Fibroblast of the aortic adventitia (primary cell): Measurements from ENCODE around the gene TAAR2. TPM values are rescaled to one million over a fixed set of nuclear protein-coding genes. Genes with fewer than 3 reads are reported as not detected.
A peak's percentile ranks its signal among the peaks of the same experiment; 100 is the strongest.

Experiments
- DNase-seq: peaks from one replicate; pipeline ENCODE4 v3.0.0-alpha.2; 2010; ENCODE audit warnings: low read depth
- H3K4me3 ChIP-seq: 2 replicates; pipeline ENCODE4 v1.5.1; 2011; ENCODE audit warnings: low read depth, mild to moderate bottlenecking, control low read depth, low read length, moderate library complexity
- CTCF ChIP-seq: IDR thresholded peaks from 2 replicates; pipeline ENCODE4 v1.5.1; 2011; ENCODE audit warnings: mild to moderate bottlenecking, low read length, control low read depth, inconsistent platforms; ENCODE audit not compliant: insufficient read depth
- total RNA-seq: library from RNA; depleted of rRNA; stranded (reverse); fragments of >200 nt; gene quantifications from 2 replicates; pipeline ENCODE4 v1.2.3, GENCODE V29; 2012; ENCODE audit warnings: low replicate concordance

Gene TAAR2
- total RNA-seq, 1 donor: not detected

- TF ChIP-seq CTCF: no peak
- H3K4me3 ChIP-seq: no peak overlapping the region
- no peak for DNase-seq
Observed at GRCh38 chr6:132663661-132664060, 39.6 kb upstream of the TAAR2 start.

- H3K4me3 ChIP-seq: no peak overlapping the region
- DNase-seq: no peak
- TF ChIP-seq CTCF: no peak
Observed at GRCh38 chr6:132661906-132662305, 37.8 kb upstream of the TAAR2 start.

GRCh38 chr6:132659082-132659481 lies 35.0 kb upstream of the TAAR2 start, which contains the start of gene TAAR1:
TAAR1 (minus strand) TSS chr6:132659182; CDS start chr6:132646003, 13,179 bp downstream.
- no peak for TF ChIP-seq CTCF
- DNase-seq: no peak
- no peak within 1 kb of the TSS for H3K4me3 ChIP-seq

GRCh38 chr6:132651062-132651461 lies 27.0 kb upstream of the TAAR2 start:
- no peak for TF ChIP-seq CTCF
- DNase-seq: no peak
- no peak overlapping the region for H3K4me3 ChIP-seq

GRCh38 chr6:132650429-132650828 lies 26.4 kb upstream of the TAAR2 start:
- no peak overlapping the region for H3K4me3 ChIP-seq
- no peak for DNase-seq
- no peak for TF ChIP-seq CTCF

GRCh38 chr6:132648828-132649227 lies 24.8 kb upstream of the TAAR2 start:
- DNase-seq: peak; percentile 9
- H3K4me3 ChIP-seq: no peak overlapping the region
- TF ChIP-seq CTCF: no peak

GRCh38 chr6:132648356-132648755 lies 24.3 kb upstream of the TAAR2 start:
- H3K4me3 ChIP-seq: no peak overlapping the region
- DNase-seq: peak; percentile 68
- no peak for TF ChIP-seq CTCF
